ENCODE measurements around the gene F11R.
"Not testable (repeated sequence)": the region's sequence is repeated elsewhere in the genome, so short reads cannot be mapped to it uniquely, and the experiment has no call there.

The F11R gene

GRCh38 chr1:160961419-160961818 lies 59.5 kb downstream of the F11R start:
- DNase-seq, result no peak

DNA sequence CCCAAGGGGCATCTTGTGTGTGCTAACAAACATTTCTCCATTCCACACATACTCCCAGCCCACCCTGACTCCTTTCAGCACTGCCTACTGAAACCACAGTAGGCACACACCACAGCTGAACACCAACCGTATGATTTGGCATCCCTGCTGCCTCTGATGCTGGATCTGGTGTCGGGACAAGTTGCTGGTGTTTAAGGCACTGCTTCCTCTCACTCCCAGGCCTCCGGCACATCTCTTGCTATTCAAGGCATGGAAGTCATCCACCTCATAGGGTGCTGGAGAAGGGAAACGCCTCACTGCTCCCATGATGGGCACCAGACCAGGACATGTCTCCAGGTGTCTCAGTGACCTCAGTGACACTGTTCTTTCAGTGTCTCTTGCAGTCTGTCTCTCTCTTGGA lies 64.0 kb downstream of the F11R start:
- no peak for DNase-seq

- DNase-seq, result peak; percentile 52 to 87
These were observed 66.5 kb downstream of the F11R start, which contains the start of gene ITLN2 for GRCh38 chr1:160954158-160955104. TSS of gene ITLN2 (minus strand) at chr1:160954809. CDS start at chr1:160954741, 68 bp downstream.

DNA sequence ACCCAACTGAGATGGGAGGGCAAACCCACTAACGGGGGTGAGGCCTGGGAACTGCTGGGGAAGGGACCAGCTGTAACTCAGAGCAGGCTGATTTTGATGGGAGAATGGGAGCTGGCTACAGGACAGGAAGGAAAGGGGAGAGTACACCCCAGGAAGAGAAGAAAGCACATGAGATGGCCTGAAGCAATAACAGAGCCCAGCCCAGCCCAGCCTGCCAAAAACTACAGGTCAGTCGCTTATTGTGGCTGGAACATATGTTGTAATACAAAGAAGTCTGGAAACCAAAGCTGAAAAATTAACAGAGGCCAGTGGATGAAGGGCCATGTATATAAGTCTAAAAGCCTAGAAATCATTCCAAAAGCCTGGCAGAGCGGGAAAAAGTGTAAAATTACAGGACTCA lies 67.9 kb downstream of the F11R start:
- no peak for DNase-seq

- no peak for DNase-seq
These were observed 68.8 kb downstream of the F11R start for GRCh38 chr1:160952129-160952510.

DNA sequence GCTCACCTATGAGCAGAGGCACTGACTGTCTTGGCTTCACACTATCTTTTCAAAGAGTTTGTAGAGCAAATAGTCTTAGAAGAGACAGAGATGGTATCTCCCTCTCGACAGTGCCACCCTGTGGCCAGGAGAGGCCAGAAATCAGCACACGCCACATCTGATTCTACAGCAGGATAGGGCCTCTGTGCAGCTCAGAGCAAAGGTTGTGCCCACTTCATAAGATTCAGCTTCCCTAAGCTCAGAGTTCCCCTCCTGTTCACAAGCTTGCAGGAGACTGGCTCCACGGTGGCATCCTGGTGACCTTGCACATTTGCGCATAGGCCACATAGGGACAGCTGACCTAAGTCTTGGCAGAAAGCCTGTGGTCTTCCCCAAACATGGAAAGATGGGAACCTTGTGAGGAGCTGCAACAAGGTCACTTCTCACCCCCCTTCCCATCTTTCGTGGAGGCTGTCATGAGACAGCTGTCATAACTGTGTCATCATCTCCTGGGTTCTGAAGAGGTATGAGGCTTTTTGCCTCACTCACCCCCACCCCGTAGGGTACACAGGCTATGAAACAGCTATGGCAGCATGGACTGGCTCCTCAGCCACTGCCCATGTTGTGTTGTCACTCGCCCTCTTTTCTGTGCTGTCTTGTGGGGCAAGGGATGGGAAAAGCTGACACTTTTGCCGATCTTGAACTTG lies 69.4 kb downstream of the F11R start:
- peak; percentile 66 to 88 for DNase-seq

DNA sequence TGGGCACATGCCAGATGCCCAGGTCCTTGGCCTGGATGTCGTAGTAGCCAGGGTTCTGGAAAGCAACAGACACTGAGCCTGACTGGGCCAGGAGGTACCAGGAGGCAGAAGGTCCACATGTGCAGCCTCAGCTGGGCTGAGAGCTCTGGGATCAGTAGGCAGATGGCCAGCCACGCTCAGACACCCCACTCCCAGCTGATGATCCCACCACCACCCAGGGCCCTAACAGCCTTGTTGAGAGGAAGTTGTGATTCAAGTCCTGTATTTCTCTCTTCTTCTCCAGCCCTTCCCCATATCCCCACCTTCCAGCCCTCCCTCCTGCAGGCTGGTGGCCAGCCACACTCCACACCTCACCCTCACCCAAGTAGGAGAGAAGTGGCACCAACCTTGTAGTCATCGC lies 70.3 kb downstream of the F11R start:
- DNase-seq, result no peak

DNA sequence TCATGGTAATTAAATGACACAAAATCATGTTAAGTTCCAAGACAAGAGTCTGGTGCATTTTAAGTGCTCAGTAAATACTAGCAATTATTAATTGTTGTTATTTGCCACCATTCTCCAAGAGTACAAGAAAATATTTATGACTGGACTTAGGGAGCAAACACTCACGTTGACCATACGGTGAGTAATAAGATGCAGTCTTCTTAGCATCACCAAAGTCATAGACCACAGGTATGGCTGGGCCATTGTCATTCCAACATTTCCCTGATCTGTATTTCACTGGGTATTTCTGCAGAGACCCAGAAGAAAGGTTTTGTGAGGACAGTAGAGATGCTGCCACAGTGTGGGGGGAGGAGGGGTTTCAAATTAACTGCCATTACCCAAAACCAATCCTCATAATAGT lies 71.1 kb downstream of the F11R start:
- no peak for DNase-seq

GRCh38 chr1:160949216-160949880 lies 71.6 kb downstream of the F11R start:
- not testable (repeated sequence) for DNase-seq

DNA sequence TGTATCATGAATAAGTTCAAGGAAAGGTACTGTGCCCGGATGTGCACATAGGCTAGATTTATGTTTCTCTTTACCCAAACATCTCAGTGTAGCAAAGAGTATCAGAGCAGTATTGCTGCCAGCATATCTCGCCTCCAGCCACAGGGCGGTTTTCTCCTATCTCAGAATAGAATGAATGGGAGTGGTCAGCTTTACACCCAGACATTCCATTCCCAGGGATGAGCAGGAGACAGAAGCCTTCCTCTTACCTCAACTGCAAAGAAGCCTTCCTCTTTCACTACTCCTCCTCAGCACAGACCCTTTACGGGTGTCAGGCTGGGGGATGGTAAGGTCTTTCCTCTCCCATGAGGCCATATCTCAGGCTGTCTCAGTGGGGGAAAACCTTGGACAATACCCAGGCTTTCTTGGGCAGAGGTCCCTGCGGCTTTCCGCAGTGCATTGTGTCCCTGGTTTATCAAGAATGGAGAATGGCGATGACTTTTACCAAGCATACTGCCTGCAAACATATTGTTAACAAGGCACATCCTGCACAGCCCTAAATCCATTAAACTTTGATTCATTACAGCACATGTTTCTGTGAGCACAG lies 73.7 kb downstream of the F11R start:
- not testable (repeated sequence) for DNase-seq

- not testable (repeated sequence) for DNase-seq
These were observed 75.1 kb downstream of the F11R start for GRCh38 chr1:160945881-160946280.
